Activated T-cell treated with anti-CD3 and anti-CD28 coated beads, Interleukin-2, amount 50 U/mL, for 72 hours (primary cell): ENCODE data around the gene SLC27A6. TPM values are rescaled to one million over a fixed set of nuclear protein-coding genes. Genes with fewer than 3 reads are reported as not detected.

Experiments
- ATAC-seq, 2 donors: fragments of 150-1000 bp; cut with Tn5 transposase; replicated peaks in 1 of 2; 2 replicates each; pipeline ENCODE4 v1.10.0; 2021; ENCODE audit warnings: moderate library complexity in 2 of 2, mild to moderate bottlenecking in 1 of 2
- DNase-seq, 2 donors: peaks; one replicate each; pipeline ENCODE4 v3.0.0; 2021 to 2022; ENCODE audit warnings: mixed read lengths in 1 of 2
- H3K27ac Mint-ChIP-seq: one replicate; pipeline ENCODE4 v1.8.0; 2022; ENCODE audit warnings: mild to moderate bottlenecking, moderate library complexity, mixed read lengths
- H3K27me3 Mint-ChIP-seq: one replicate; pipeline ENCODE4 v1.8.0; 2022; ENCODE audit warnings: low read depth, mixed read lengths
- H3K36me3 Mint-ChIP-seq, 2 donors: one replicate each; pipeline ENCODE4 v1.8.0; 2022; ENCODE audit warnings: mixed read lengths in 2 of 2, mild to moderate bottlenecking in 1 of 2; ENCODE audit not compliant: insufficient read depth in 2 of 2
- H3K4me1 Mint-ChIP-seq: one replicate; pipeline ENCODE4 v1.8.0; 2022; ENCODE audit warnings: low read depth, mixed read lengths
- H3K4me3 Mint-ChIP-seq, 2 donors: one replicate each; pipeline ENCODE4 v1.8.0; 2022; ENCODE audit warnings: mild to moderate bottlenecking in 2 of 2, mixed read lengths in 2 of 2, moderate library complexity in 2 of 2
- H3K9me3 Mint-ChIP-seq, 2 donors: one replicate each; pipeline ENCODE4 v1.8.0; 2022; ENCODE audit warnings: mixed read lengths in 2 of 2
- total RNA-seq, 2 donors: library from RNA; stranded (reverse); gene quantifications; one replicate each; pipeline ENCODE4 v1.2.3, GENCODE V29; 2022

Gene SLC27A6
- total RNA-seq, 2 donors from 2014 or later: not detected

DNA sequence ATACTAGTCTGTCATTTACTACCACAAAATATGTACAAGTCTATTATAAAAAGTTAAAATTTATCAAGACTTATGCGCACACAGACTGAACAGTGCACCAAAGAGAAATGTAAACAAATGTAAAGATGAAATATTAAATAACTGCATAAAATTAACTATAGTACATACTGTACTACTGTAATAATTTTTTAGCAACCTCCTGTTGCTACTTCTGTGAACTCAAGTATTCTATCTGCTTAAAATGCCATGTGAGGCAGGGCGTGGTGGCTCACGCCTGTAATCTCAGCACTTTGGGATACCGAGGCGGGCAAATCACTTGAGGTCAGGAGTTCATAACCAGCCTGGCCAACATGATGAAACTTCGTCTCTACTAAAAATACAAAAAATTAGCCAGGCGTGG lies 115.5 kb downstream of the SLC27A6 start:
- Mint-ChIP-seq H3K9me3 (no peaks in the 10 kb centered on the region), H3K4me3 (no peak overlapping the region), H3K36me3 (no peaks in the 10 kb centered on the region), H3K27me3 (peaks cover 6% of the 10 kb centered on the region), H3K4me1 (no peaks in the 10 kb centered on the region), H3K27ac (no peak overlapping the region)
- ATAC-seq (no peak), DNase-seq (no peak)

DNA sequence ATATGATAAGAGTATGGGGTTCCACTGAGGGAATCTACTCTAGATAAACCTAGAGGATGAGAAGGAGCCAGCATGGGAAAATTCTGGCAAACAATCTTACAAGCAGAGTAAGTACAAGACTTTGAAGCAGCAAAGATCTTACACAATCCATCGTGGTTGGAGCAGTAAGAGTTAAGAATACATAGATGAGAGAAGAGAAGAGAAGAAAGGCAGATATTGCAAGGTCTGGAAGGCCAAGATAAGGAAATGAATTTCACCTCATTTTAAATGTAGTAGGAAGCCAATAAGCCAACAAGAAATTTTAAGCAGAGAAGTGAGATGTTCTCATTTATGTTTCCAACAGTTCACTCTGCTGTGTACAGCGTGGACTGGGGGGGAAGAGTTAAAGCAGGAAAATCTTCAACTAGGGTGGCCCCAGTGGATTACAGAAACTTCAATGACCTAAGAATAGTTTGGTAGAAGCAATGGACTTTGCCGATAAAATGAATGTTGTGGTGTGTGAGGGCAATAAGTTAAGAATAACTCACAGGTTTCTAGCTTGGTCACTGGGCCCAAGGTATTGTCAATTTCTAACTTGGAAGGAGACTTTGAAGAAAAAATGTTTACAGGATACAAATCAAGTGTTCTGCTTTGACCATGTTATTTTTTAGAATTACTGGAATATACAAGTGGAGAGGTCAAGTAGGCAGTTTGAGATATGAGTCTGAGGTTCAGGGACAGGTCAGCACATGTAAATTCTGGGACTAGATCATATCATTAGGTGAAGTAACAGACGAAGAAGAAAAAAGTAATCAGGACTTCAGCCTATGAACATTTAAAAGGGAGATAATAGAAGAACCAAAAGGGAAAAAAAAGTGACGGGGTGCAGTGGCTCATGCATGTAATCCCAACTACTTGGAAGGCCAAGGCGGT lies 117.2 kb downstream of the SLC27A6 start:
- Mint-ChIP-seq H3K4me1 (no peaks in the 10 kb centered on the region), H3K36me3 (no peaks in the 10 kb centered on the region), H3K4me3 (no peak overlapping the region), H3K27ac (no peak overlapping the region), H3K27me3 (peaks cover 6% of the 10 kb centered on the region), H3K9me3 (no peaks in the 10 kb centered on the region)
- no peak for DNase-seq
- ATAC-seq: no peak

Other genes starting within 250 kb of the SLC27A6 start
- gene ISOC1, start 129.3 kb downstream of the SLC27A6 start, total RNA-seq: 10 to 100 TPM; 19.4 to 20.4 TPM